ENCODE data around the gene WASL. TPM values are rescaled to one million over a fixed set of nuclear protein-coding genes. Genes with fewer than 3 reads are reported as not detected.

Gene WASL
- total RNA-seq, 1 experiment from 2014 or later = 8.5 TPM

DNA sequence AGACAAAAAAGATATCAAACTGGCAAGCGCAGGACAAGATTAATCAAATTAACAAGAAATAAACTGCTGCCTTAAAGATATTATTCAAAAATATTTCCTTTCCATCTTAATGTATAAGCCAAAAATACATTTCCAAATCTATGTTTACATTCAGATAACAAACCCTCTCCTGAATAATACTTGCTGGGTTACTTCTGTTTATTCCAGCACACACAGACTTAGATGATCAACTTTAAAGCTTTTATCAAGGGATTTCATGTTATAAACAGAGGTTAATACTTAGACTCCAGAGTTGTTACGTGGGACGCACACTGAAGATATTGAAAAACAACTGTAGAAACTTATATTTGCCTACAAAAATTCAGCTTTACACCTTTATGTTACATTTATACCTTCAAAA, 59.6 kb downstream of the WASL start:
- no peaks in the 10 kb centered on the region for H3K27me3 ChIP-seq (ENCODE audit: low read length)
- no peak overlapping the region for H2AFZ ChIP-seq (ENCODE audit: low read length)
- CTCF ChIA-PET = no interaction called here
- intact Hi-C loops (cut with micrococcal nuclease) = no loop called here
- POLR2A ChIA-PET (ENCODE audit: unreplicated experiment) = no interaction called here
- TF ChIP-seq, protein P1, sequence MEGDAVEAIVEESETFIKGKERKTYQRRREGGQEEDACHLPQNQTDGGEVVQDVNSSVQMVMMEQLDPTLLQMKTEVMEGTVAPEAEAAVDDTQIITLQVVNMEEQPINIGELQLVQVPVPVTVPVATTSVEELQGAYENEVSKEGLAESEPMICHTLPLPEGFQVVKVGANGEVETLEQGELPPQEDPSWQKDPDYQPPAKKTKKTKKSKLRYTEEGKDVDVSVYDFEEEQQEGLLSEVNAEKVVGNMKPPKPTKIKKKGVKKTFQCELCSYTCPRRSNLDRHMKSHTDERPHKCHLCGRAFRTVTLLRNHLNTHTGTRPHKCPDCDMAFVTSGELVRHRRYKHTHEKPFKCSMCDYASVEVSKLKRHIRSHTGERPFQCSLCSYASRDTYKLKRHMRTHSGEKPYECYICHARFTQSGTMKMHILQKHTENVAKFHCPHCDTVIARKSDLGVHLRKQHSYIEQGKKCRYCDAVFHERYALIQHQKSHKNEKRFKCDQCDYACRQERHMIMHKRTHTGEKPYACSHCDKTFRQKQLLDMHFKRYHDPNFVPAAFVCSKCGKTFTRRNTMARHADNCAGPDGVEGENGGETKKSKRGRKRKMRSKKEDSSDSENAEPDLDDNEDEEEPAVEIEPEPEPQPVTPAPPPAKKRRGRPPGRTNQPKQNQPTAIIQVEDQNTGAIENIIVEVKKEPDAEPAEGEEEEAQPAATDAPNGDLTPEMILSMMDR (conservative IDR thresholded peaks at IDR 0.05; ENCODE audit: low read depth, low read length) = no peak
- no peak for TF ChIP-seq EZH2phosphoT487 (IDR thresholded peaks at IDR 0.05; ENCODE audit: borderline replicate concordance, low read length)
- TF ChIP-seq EZH2 (IDR thresholded peaks at IDR 0.05; ENCODE audit: low read length, unreplicated experiment) = no peak
- no TSS peak for BruUV-seq (replicated peaks)
- no peaks in the 10 kb centered on the region for H4K20me1 ChIP-seq (ENCODE audit: low read length)
- no peak overlapping the region for H3K4me3 ChIP-seq (ENCODE audit: low read length)
- no peaks in the 10 kb centered on the region for H3K4me1 ChIP-seq (ENCODE audit: insufficient read depth, low read length)
- ATAC-seq = no peak
- DNase-seq = no peak
- H3K9me3 ChIP-seq (ENCODE audit: low read length) = no peaks in the 10 kb centered on the region
- peaks cover 25% of the 10 kb centered on the region; the same call in 1 of the 2 replicates for H3K36me3 ChIP-seq (ENCODE audit: low read depth, low read length)
- no peak overlapping the region for H3K9ac ChIP-seq (ENCODE audit: low read length)
- H3K79me2 ChIP-seq (ENCODE audit: low read length) = no peaks in the 10 kb centered on the region
- H3K9me2 ChIP-seq (replicated peaks; ENCODE audit: low read length) = no peaks in the 10 kb centered on the region
- H3K27ac ChIP-seq (ENCODE audit: low read length) = no peak overlapping the region
- no peak overlapping the region for H3K4me2 ChIP-seq (ENCODE audit: low read length)
- H3F3A ChIP-seq (ENCODE audit: low read length, unreplicated experiment) = no peaks in the 10 kb centered on the region

DNA sequence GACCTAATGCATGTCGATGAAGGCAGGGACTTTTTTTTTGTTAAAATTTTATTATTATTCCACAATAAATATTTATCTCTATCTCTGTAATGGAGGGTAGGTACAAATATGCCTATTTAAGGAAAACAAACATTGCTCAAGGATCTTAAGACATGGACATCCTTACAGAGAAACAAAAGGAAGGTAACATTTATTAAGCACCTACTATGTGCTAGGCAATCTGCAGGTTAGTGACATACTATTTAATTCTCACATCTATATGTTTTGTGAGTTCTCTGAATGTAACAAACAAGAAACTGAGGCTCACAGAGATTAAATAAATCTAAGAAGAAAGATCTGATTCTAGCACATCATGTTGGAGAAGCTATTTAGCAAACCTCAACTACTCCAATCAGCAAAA, 61.1 kb downstream of the WASL start:
- no peaks in the 10 kb centered on the region for H4K20me1 ChIP-seq (ENCODE audit: low read length)
- H3K27ac ChIP-seq (ENCODE audit: low read length) = no peak overlapping the region
- H3K9me3 ChIP-seq (ENCODE audit: low read length) = no peaks in the 10 kb centered on the region
- POLR2A ChIA-PET (ENCODE audit: unreplicated experiment) = no interaction called here
- no peaks in the 10 kb centered on the region for H3K4me1 ChIP-seq (ENCODE audit: insufficient read depth, low read length)
- no peak overlapping the region for H3K4me3 ChIP-seq (ENCODE audit: low read length)
- no peak overlapping the region for H3K4me2 ChIP-seq (ENCODE audit: low read length)
- no TSS peak for BruUV-seq (replicated peaks)
- DNase-seq (no peak), ATAC-seq (no peak)
- no peaks in the 10 kb centered on the region for H3K9me2 ChIP-seq (replicated peaks; ENCODE audit: low read length)
- TF ChIP-seq EZH2phosphoT487 (IDR thresholded peaks at IDR 0.05; ENCODE audit: borderline replicate concordance, low read length) = no peak
- TF ChIP-seq, protein P1 (conservative IDR thresholded peaks at IDR 0.05; ENCODE audit: low read depth, low read length) = no peak
- no peak for TF ChIP-seq EZH2 (IDR thresholded peaks at IDR 0.05; ENCODE audit: low read length, unreplicated experiment)
- no peak overlapping the region for H2AFZ ChIP-seq (ENCODE audit: low read length)
- H3K9ac ChIP-seq (ENCODE audit: low read length) = no peak overlapping the region
- no peaks in the 10 kb centered on the region for H3K79me2 ChIP-seq (ENCODE audit: low read length)
- H3F3A ChIP-seq (ENCODE audit: low read length, unreplicated experiment) = peaks cover 4% of the 10 kb centered on the region
- H3K27me3 ChIP-seq (ENCODE audit: low read length) = no peaks in the 10 kb centered on the region
- H3K36me3 ChIP-seq (ENCODE audit: low read depth, low read length) = peaks cover 27% of the 10 kb centered on the region; the same call in 1 of the 2 replicates
- CTCF ChIA-PET = no interaction called here
- intact Hi-C loops (cut with micrococcal nuclease) = no loop called here

DNA sequence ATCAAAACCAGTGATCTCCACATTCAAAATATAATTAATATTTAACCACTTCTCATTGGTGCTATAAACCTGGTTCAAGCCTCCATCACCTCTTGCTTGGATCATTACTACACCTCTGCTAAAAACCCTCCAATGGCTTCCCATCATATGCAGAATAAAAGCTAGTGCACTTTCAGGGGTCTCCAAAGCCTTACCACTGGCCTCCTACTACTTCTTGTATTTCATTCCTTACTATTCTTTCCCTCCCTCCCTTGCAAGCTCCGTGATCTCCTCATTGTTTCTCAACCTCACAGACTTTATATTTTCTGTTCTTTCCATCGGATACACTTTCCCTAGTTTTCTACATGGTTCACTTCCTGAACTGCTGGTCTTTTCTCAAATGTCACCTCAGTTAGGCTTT, 61.6 kb downstream of the WASL start:
- POLR2A ChIA-PET (ENCODE audit: unreplicated experiment) = no interaction called here
- no peak overlapping the region for H3K4me2 ChIP-seq (ENCODE audit: low read length)
- no peaks in the 10 kb centered on the region for H4K20me1 ChIP-seq (ENCODE audit: low read length)
- H3K27ac ChIP-seq (ENCODE audit: low read length) = no peak overlapping the region
- H3K4me3 ChIP-seq (ENCODE audit: low read length) = no peak overlapping the region
- H3F3A ChIP-seq (ENCODE audit: low read length, unreplicated experiment) = peaks cover 4% of the 10 kb centered on the region
- intact Hi-C loops (cut with micrococcal nuclease) = no loop called here
- TF ChIP-seq, protein P1 (conservative IDR thresholded peaks at IDR 0.05; ENCODE audit: low read depth, low read length) = no peak
- no peak for TF ChIP-seq EZH2phosphoT487 (IDR thresholded peaks at IDR 0.05; ENCODE audit: borderline replicate concordance, low read length)
- TF ChIP-seq EZH2 (IDR thresholded peaks at IDR 0.05; ENCODE audit: low read length, unreplicated experiment) = no peak
- no peak for DNase-seq
- H3K4me1 ChIP-seq (ENCODE audit: insufficient read depth, low read length) = no peaks in the 10 kb centered on the region
- H3K79me2 ChIP-seq (ENCODE audit: low read length) = no peaks in the 10 kb centered on the region
- no peak for ATAC-seq
- H3K36me3 ChIP-seq (ENCODE audit: low read depth, low read length) = peaks cover 23% of the 10 kb centered on the region; the same call in 1 of the 2 replicates
- H3K9ac ChIP-seq (ENCODE audit: low read length) = no peak overlapping the region
- CTCF ChIA-PET = no interaction called here
- no peaks in the 10 kb centered on the region for H3K9me2 ChIP-seq (replicated peaks; ENCODE audit: low read length)
- H3K9me3 ChIP-seq (ENCODE audit: low read length) = no peaks in the 10 kb centered on the region
- H2AFZ ChIP-seq (ENCODE audit: low read length) = no peak overlapping the region
- H3K27me3 ChIP-seq (ENCODE audit: low read length) = no peaks in the 10 kb centered on the region
- BruUV-seq (replicated peaks) = no TSS peak
